ENCODE results near the gene CBX7. TPM values are rescaled to one million over a fixed set of nuclear protein-coding genes. Genes with fewer than 3 reads are reported as not detected.
A peak's percentile ranks its signal among the peaks of the same experiment; 100 is the strongest.

The CBX7 gene
- total RNA-seq, 2 experiments from 2014 or later: 48.6 to 49.1 TPM

GRCh38 chr22:39170825-39171622, 18.5 kb upstream of the CBX7 start:
- Mint-ChIP-seq H3K4me3 (peak overlapping the region; percentile 69), H3K27ac (peak overlapping the region; percentile 97), H3K4me1 (ENCODE audit: low read depth) (peaks cover 47% of the 10 kb centered on the region), H3K36me3 (ENCODE audit: low read depth) (no peaks in the 10 kb centered on the region), H3K27me3 (no peaks in the 10 kb centered on the region), H3K9me3 (no peaks in the 10 kb centered on the region)
- Histone ChIP-seq H3K27me3 (ENCODE audit: control insufficient read depth in 1 of 2, insufficient read depth in 2 of 2, low read length in 2 of 2) (no peaks in the 10 kb centered on the region), H3K27ac (ENCODE audit: low read depth in 1 of 2, low read length in 2 of 2) (peak overlapping the region in 1 of 2 donors; percentile 58), H3K4me3 (ENCODE audit: low read length) (peak overlapping the region; percentile 41), H3K9me3 (ENCODE audit: control insufficient read depth in 1 of 2, insufficient read depth in 1 of 2, low read length in 2 of 2) (no peaks in the 10 kb centered on the region), H3K36me3 (ENCODE audit: insufficient read depth, low read length) (no peaks in the 10 kb centered on the region), H3K4me1 (ENCODE audit: insufficient read depth, low read length) (peaks cover 58% of the 10 kb centered on the region)
- ChIA-PET CTCF (interaction anchor here (0.6 to 4.6 kb wide), 15 partner anchors 11 to 358 kb away, joined by 3 to 43 read pairs (median 4); partner anchors contain the start of genes PDGFB and RPL3), POLR2A (interaction anchor here (0.7 to 9.2 kb wide), 12 partner anchors 17 to 301 kb away, joined by 3 to 163 read pairs (median 6); partner anchors contain the start of genes CBX7, PDGFB and RPL3)
- peak; percentile 63 to 90 (median 84) for DNase-seq
- intact Hi-C loops (cut with DNase I, micrococcal nuclease): loop anchor here (1.0 to 5.0 kb wide), 6 partner anchors 70 to 358 kb away; partner anchors contain the start of gene PDGFB (in 1 of the 2)
- peak; percentile 99 for TF ChIP-seq CTCF (IDR thresholded peaks at IDR 0.05)
- ATAC-seq (ENCODE audit: poor library complexity): peak; percentile 74

GRCh38 chr22:39169797-39170466, 17.5 kb upstream of the CBX7 start:
- intact Hi-C loops (cut with DNase I, micrococcal nuclease): loop anchor here (1.0 to 5.0 kb wide), 5 partner anchors 71 to 359 kb away; partner anchors contain the start of gene PDGFB (in 1 of the 2)
- H3K4me3 Mint-ChIP-seq: no peak overlapping the region

More at GRCh38 chr22:39169797-39170466, 17.5 kb upstream of the CBX7 start:
- H3K27ac ChIP-seq (ENCODE audit: low read depth in 1 of 2, low read length in 2 of 2): no peak overlapping the region
- no peak overlapping the region for H3K4me3 ChIP-seq (ENCODE audit: low read length)
- no peaks in the 10 kb centered on the region for H3K9me3 Mint-ChIP-seq
- no peaks in the 10 kb centered on the region for H3K9me3 ChIP-seq (ENCODE audit: control insufficient read depth in 1 of 2, insufficient read depth in 1 of 2, low read length in 2 of 2)
- ATAC-seq (ENCODE audit: poor library complexity): no peak
- H3K4me1 Mint-ChIP-seq (ENCODE audit: low read depth): peaks cover 41% of the 10 kb centered on the region
- H3K36me3 Mint-ChIP-seq (ENCODE audit: low read depth): no peaks in the 10 kb centered on the region
- ChIA-PET POLR2A (interaction anchor here (0.6 to 9.2 kb wide), 8 partner anchors 18 to 874 kb away, joined by 3 to 163 read pairs (median 5); partner anchors contain the start of genes CBX7 and RPL3), CTCF (interaction anchor here (1.1 to 4.6 kb wide), 9 partner anchors 14 to 359 kb away, joined by 3 to 43 read pairs (median 5); partner anchors contain the start of genes PDGFB and RPL3)
- TF ChIP-seq CTCF (IDR thresholded peaks at IDR 0.05): no peak
- no peaks in the 10 kb centered on the region for H3K27me3 ChIP-seq (ENCODE audit: control insufficient read depth in 1 of 2, insufficient read depth in 2 of 2, low read length in 2 of 2)
- H3K4me1 ChIP-seq (ENCODE audit: insufficient read depth, low read length): peaks cover 47% of the 10 kb centered on the region
- H3K27ac Mint-ChIP-seq: peak overlapping the region; percentile 97
- peak in 3 of 14 experiments; percentile 6 to 33 (median 17) for DNase-seq
- no peaks in the 10 kb centered on the region for H3K27me3 Mint-ChIP-seq
- no peaks in the 10 kb centered on the region for H3K36me3 ChIP-seq (ENCODE audit: insufficient read depth, low read length)

Data from CD4-positive, alpha-beta T cell (primary cell).